ENCODE measurements around the gene PDYN.

- TF ChIP-seq, protein P1, sequence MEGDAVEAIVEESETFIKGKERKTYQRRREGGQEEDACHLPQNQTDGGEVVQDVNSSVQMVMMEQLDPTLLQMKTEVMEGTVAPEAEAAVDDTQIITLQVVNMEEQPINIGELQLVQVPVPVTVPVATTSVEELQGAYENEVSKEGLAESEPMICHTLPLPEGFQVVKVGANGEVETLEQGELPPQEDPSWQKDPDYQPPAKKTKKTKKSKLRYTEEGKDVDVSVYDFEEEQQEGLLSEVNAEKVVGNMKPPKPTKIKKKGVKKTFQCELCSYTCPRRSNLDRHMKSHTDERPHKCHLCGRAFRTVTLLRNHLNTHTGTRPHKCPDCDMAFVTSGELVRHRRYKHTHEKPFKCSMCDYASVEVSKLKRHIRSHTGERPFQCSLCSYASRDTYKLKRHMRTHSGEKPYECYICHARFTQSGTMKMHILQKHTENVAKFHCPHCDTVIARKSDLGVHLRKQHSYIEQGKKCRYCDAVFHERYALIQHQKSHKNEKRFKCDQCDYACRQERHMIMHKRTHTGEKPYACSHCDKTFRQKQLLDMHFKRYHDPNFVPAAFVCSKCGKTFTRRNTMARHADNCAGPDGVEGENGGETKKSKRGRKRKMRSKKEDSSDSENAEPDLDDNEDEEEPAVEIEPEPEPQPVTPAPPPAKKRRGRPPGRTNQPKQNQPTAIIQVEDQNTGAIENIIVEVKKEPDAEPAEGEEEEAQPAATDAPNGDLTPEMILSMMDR (IDR thresholded peaks at IDR 0.05) = no peak
- TF ChIP-seq EZH2 (IDR thresholded peaks at IDR 0.05) = no peak
- no peak for TF ChIP-seq EZH2phosphoT487 (IDR thresholded peaks at IDR 0.05)
Measured at GRCh38 chr20:1930165-1930564, 63.7 kb downstream of the PDYN start.
